GM19025 (cell line): ENCODE measurements around the gene ACER1.
"Not testable (repeated sequence)": the region's sequence is repeated elsewhere in the genome, so short reads cannot be mapped to it uniquely, and the experiment has no call there.

Experiments
- ATAC-seq: cut with Tn5 transposase; IDR thresholded peaks from one replicate; pipeline ENCODE4 v1.9.1; 2021; ENCODE audit warnings: mild to moderate bottlenecking, low read depth, moderate library complexity; ENCODE audit not compliant: unreplicated experiment

Gene ACER1

DNA sequence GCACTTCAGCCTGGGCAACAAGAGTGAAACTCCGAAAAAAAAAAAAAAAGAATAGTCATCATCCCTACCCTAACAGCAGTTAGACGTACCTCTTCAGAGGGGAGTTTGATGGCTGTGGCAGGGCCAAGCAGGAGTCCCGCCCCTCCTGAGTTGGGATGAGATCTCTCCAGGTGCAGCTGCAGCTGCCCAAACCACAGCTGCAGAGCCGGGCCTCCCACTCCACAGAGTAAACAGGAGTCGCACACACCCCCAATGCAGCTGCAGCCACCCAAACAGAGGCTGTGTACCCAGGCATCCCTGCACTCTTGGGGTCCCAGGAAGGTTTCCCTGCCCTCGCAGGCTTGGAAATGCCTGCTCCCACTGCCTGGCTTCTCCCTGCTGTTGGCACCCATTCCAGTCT is 36.2 kb downstream of the ACER1 start:
- no peak for ATAC-seq

GRCh38 chr19:6292006-6292405 is 41.4 kb downstream of the ACER1 start:
- ATAC-seq: no peak

- ATAC-seq: no peak
Measured at GRCh38 chr19:6288737-6289136, 44.7 kb downstream of the ACER1 start.

DNA sequence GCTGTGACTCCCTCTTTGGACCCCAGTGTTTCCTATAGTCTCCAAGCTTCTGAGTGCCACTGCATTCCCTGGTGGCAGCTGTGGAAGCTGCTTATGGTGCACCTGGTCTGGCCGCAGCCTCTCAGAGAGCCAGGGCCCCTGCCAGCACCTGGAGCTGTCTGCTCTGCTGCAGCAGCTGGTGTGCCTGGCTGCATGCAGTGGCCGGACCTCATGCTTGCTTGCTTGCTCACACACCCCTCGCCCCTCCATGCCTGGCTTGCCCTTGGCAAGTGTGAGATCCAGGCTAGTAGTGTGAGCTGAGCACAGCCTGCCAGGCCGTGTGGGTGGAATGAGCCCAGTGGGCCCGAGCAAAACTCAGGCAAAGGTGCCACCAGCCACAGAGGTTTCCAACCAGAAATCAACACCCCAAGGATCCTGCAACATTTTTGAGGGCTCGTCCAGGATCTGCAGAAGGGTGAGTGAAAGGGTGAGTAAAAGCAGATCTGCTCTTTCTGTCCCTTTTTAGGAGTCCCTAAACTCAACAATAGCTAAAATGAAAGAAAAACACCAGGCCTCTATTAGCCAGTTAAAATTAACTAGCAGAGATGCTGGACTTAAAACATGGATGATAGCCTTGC is 46.0 kb downstream of the ACER1 start:
- ATAC-seq: no peak

GRCh38 chr19:6286676-6287075 is 46.7 kb downstream of the ACER1 start:
- ATAC-seq: no peak

DNA sequence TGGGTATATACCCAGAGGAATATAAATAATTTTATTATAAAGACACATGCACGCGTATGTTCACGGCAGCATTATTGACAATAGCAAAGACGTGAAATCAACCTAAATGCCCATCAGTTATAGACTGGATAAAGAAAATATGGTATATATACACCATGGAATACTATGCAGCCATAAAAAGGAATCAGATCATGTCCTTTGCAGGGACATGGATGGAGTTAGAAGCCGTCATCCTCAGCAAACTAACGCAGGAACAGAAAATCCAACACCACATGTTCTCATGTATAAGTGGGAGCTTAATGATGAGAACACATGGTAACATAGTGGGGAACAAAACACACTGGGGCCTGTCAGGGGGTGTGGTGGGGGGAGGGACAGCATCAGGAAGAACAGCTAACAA is 51.0 kb downstream of the ACER1 start:
- ATAC-seq: not testable (repeated sequence)

- peak; percentile 92 for ATAC-seq
Measured at GRCh38 chr19:6279931-6280591, 53.4 kb downstream of the ACER1 start, which contains the start of gene MLLT1. TSS of gene MLLT1 (minus strand) at chr19:6279975. CDS start at chr19:6279784, 191 bp downstream.

GRCh38 chr19:6279620-6279930 is 53.8 kb downstream of the ACER1 start:
- ATAC-seq: peak; percentile 26

DNA sequence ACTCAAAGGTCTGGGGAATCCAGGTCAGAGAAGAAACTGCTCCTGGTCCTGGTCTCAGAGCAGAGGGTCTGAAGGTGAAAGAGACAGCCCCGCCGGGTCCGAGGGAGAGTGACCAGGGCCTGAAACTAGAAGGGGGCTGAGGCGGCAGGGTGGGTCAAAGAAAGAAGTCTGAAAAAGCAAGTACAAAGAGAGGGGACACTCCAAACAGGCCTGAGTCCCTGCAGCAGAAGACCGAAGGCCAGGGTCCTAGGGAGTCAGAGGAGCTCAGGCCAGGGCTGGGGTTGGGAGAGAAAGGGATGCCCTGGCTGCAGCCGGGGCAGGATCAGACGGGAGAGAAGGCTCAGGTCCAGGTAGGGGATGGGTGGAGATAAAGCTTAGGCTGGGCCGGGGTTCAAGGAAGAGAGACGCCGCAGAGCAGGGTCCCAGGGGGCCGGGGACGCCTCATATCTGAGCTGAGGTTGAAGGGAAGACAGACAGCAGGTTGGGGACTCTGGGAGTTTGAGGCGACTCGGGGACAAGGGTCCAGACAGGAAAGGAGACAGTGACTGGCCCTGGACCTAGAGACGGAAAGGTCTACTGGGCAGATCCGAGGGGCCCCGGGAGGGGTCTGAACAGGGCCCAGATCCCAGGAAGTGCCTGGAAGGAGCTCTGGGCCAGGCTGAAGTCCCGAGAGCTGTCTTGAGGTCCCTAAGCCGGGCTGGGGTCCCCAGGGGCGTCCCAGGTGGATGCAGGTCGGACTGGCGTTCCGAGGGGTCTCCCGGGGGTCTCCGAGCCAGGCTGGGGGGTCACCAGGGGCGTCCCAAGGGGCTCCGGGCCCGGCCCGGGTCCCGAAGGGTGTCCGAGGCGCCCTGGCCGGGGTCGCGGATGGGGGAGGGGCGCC is 54.4 kb downstream of the ACER1 start:
- no peak for ATAC-seq

DNA sequence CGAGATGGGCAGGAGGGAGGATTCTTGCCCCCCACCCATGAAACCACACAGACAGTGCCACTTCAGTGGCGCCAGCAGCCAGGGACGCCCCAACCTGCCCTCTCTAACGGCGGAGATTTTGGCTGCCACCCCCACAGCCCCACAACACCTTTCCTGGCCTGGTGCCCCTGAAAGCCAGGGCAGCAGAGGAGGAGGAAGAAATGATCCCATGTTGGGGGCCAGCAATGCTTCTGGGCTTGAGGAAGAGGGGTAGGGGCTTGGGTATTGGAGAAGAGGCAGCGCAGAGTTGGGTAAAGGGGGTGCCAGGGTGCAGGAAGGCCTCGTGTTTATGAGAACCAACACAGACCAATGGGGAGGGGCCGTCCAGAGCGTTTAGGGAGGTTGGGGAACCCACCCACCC is 55.4 kb downstream of the ACER1 start:
- no peak for ATAC-seq

DNA sequence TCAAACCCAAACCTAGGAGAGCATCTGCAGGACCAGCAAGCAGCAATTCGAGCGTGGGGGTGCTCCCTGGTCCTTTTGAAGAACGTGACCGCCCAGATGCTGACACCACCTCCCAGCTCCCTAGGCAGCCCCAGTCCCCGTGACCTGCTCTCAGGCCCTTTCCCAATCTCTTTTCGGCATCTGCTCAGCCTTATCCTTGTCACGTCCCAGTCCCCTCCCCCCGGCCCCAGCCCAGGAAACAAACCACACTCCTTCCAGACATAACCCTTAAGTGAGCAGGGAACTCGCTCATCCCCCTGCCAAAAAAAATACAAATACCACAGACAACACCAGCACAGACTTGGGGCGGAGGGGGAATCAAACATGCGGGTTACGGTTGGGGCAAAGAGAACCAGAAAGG is 57.0 kb downstream of the ACER1 start:
- no peak for ATAC-seq

GRCh38 chr19:6275170-6275744 is 58.2 kb downstream of the ACER1 start:
- no peak for ATAC-seq

DNA sequence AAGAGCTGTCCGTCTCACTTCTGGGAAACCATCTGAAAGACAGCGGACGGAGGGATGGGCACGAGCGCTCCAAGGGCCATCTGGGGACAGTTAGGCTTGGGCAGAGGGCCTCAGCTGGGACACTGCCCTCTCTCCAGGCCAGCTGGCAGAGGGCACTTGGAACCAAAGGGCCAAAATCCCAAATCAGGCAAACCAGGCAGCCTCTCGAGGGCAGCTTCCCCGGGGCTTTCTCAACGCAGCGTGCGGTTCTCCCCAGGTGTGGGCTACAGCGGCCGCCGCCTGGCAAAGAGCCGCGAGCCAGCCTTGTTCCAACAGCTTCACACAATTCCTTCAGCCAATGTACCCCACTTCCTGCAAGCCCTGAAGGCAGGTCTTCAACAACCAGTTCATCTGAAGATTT is 58.7 kb downstream of the ACER1 start:
- no peak for ATAC-seq

GRCh38 chr19:6273701-6274601 is 59.5 kb downstream of the ACER1 start:
- ATAC-seq: no peak

DNA sequence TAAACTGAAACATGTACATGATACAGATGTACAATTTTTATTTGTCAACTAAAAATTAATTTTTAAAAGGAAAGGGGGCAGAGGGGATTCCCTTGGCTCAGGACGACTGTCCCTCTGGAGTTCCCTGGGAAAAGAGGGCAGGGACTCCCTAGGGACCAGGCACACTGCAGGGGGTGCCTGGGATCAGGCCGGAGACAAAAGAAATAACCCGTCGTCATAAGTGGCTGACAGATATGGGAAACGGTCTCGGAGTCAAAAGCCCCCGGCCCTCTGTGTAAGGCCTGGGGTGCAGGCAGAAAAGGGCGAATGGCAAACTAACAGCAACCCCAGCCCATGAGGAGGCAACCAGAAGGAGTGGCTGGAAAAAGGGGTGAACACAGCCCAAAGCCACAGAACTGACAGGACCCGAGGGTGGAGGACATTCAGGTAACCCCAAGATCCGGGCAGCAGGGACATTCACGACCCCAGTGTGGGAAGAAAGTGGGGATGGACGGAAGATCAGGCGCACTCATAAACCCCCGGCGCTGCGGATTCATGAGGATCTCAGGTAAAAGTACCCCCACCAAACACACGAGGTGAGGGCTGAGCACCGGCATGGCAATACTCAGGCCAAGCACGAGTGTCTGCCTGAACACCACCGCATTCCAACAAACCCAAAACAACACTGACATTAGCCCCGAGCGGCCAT is 60.4 kb downstream of the ACER1 start:
- ATAC-seq: no peak

DNA sequence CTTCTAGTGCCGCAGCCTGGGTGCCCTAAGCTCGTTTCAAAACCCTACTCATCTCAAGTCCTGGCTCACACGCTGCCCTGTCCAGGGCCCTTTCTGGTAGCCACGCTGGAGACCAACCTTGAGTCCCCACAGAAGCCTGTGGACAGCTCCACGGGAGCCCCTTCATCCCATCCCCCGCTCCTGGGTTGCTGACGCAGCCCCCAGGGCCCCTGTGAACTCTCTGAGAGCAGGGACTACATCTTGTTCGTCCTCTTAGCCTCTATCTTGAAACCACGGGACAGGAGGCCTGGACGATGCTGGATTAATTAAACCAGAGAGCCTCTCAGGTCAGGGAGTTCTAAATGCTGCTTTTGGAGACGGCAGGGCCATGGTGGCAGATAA is 61.0 kb downstream of the ACER1 start:
- ATAC-seq: no peak

DNA sequence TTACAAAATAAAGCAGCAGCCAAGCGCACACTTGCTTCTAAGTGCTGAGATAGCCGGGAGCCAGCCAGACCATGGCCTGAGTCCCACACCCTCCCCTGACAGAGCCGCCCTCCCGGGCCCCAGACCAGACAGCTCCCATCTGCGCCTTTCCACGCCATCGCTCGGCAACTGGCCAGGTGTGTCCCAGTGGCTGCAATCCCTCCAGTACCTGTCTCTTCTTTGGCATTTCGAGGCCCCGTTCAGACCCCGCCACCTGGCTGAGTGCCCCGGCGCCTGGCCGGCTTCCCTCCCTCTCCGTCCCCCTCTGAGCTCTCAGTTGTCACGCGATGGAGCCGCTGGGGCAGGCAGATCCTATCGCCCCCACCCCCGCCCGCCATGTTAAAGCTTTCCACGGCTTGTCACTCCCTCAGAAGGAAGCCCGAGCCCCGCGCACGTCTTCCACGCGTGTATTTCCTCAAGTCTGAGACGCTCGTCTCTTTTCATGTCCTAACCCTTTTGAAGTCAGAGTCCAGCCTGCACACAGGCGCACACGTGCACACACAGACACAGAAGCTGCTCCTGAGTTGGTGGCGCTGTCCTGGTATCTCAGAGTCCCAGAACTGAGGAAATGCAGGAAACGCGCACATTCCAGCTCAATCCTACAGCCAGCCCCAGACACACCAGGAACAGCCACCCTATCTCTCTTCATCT is 61.5 kb downstream of the ACER1 start:
- no peak for ATAC-seq

DNA sequence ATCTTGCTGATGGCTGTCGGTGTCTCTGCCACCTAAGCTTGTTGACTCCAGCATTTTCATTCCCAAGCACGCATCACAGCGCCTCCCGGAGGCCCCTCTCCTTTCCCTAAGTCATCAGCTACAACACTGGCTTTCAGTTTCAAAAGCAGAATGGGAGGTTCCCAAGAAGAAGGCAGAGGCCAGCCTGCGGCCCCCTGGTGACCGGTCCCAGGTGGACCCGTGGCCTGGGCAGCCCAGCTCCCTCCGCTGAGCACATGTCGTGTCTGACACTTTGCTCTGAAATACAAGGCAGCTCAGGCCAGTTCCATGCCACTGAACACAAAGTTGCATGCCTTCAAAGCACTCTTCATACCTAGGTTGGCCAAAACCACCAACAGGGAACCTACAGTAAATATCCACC is 62.2 kb downstream of the ACER1 start:
- ATAC-seq: no peak

DNA sequence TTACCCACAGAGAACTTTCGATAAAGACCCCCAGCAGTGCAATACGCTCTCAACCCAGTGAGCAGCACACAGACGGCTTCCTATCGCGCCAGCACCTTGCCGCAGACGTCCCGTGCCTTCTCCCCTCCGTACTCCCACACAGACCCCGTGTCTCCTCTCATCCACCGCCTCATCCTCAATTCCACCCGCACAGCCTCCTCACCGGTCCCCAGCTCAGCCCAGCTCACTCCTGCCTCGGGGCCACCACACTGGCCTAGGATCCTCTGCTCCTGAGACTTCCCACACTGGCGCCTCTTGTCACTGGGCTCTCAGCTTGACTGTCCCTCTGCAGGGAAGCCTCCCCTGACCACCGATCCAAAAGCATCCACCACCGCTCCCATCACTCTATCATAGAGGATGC is 62.6 kb downstream of the ACER1 start:
- no peak for ATAC-seq
